Mucosa of descending colon (tissue), 3 donors: ENCODE results near the gene ASXL1. TPM values are rescaled to one million over a fixed set of nuclear protein-coding genes. Genes with fewer than 3 reads are reported as not detected.
A peak's percentile ranks its signal among the peaks of the same experiment; 100 is the strongest.

Experiments used
- ATAC-seq: fragments of 200-7000 bp; cut with Tn5 transposase; one replicate; pipeline ENCODE4 v1.9.1; 2020; ENCODE audit warnings: mild to moderate bottlenecking, moderate library complexity
- DNase-seq, 3 donors: peaks; one replicate each; pipeline ENCODE4 v3.0.0-alpha.2; 2020
- H3K36me3 ChIP-seq: fragments of 200-600 bp; one replicate; pipeline ENCODE4 v1.8.0; 2021; ENCODE audit warnings: low read depth, mild to moderate bottlenecking
- H3K4me1 ChIP-seq: fragments of 200-600 bp; one replicate; pipeline ENCODE4 v1.8.0; 2021; ENCODE audit warnings: low read depth, mild to moderate bottlenecking
- H3K4me3 ChIP-seq: fragments of 200-600 bp; one replicate; pipeline ENCODE4 v1.8.0; 2021; ENCODE audit warnings: mild to moderate bottlenecking
- H3K9me3 ChIP-seq: fragments of 200-600 bp; one replicate; pipeline ENCODE4 v1.8.0; 2021; ENCODE audit warnings: mild to moderate bottlenecking
- CTCF ChIP-seq: fragments of 200-600 bp; IDR thresholded peaks from one replicate; pipeline ENCODE4 v1.8.0; 2022; ENCODE audit warnings: antibody characterized with exemption, mild to moderate bottlenecking
- intact Hi-C, 2 donors: fragments of 100-400 bp; cut with DNase I in 1 of 2; cut with micrococcal nuclease in 1 of 2; formaldehyde crosslinking; loops; one replicate each; pipeline versions ENCODE4 v1.11.0 to v1.11.1; 2022; cut with DNase I, micrococcal nuclease
- total RNA-seq, 3 donors: library from RNA; stranded (reverse); fragmentation: NEBNext Ultra II Directional in 2 of 3; extraction: Animal tissue kit (Norgen Biotek cat#: 25700) in 2 of 3; gene quantifications; one replicate each; pipeline versions ENCODE4 v1.2.1 to v1.2.4, GENCODE V29; 2021 to 2023
- donor health status: DM: no; HTN: no; CAD: no; lungs with moderate emphysema.
- donor health status: DM: no; HTN: no; CAD: no.
- donor health status: DM: no; HTN: yes; CAD: no.

ASXL1 gene
- total RNA-seq, 3 donors from 2014 or later: 47.4 to 78.9 (median 52.3) TPM

- no peak for TF ChIP-seq CTCF
- DNase-seq (peak in 2 of 3 donors; percentile 22 to 31), ATAC-seq (no peak)
- Histone ChIP-seq H3K36me3 (no peaks in the 10 kb centered on the region), H3K4me3 (no peak overlapping the region), H3K4me1 (no peaks in the 10 kb centered on the region), H3K9me3 (no peaks in the 10 kb centered on the region)
- intact Hi-C loops: no loop called here
Measured at GRCh38 chr20:32453467-32454163, 95.5 kb downstream of the ASXL1 start.

- ATAC-seq (no peak), DNase-seq (peak in 2 of 3 donors; percentile 22 to 44)
- H3K9me3 ChIP-seq: no peaks in the 10 kb centered on the region
- H3K36me3 ChIP-seq: no peaks in the 10 kb centered on the region
- H3K4me1 ChIP-seq: no peaks in the 10 kb centered on the region
- intact Hi-C loops: no loop called here
- no peak overlapping the region for H3K4me3 ChIP-seq
- no peak for TF ChIP-seq CTCF
Measured at GRCh38 chr20:32454164-32455145, 96.3 kb downstream of the ASXL1 start.

GRCh38 chr20:32455171-32455900, 97.2 kb downstream of the ASXL1 start:
- peak in 2 of 3 donors; percentile 16 to 39 for DNase-seq
- ATAC-seq: no peak
- H3K36me3 ChIP-seq: no peaks in the 10 kb centered on the region
- H3K4me1 ChIP-seq: no peaks in the 10 kb centered on the region
- H3K9me3 ChIP-seq: no peaks in the 10 kb centered on the region
- TF ChIP-seq CTCF: no peak
- intact Hi-C loops: no loop called here
- H3K4me3 ChIP-seq: no peak overlapping the region

GRCh38 chr20:32455901-32456701, 98.0 kb downstream of the ASXL1 start:
- no peaks in the 10 kb centered on the region for H3K9me3 ChIP-seq
- peak in 2 of 3 donors; percentile 21 to 38 for DNase-seq
- intact Hi-C loops: no loop called here
- no peaks in the 10 kb centered on the region for H3K36me3 ChIP-seq
- ATAC-seq: no peak
- no peak for TF ChIP-seq CTCF
- no peak overlapping the region for H3K4me3 ChIP-seq
- no peaks in the 10 kb centered on the region for H3K4me1 ChIP-seq
